ENCODE data around the gene PNLIPRP3.

Gene PNLIPRP3

DNA sequence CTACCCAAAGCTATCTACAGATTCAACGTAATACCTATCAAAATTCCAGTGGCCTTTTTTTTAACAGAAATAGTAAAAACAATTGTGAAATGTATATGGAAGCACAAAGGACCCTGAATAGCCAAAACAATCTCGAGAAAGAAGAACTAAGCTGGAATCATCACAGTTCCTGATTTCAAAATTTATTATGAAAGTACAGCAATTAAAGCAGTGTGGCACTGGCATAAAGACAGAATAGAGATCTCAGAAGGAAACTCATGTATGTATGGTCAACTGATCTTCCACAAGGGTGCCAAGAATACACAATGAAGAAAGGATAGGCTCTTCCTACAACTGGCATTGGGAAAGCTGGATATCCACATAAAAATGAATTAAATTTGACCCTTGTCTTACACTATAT, 23.2 kb downstream of the PNLIPRP3 start:
- DNase-seq (ENCODE audit: low read depth), result no peak
- H3K4me3 ChIP-seq (ENCODE audit: control insufficient read depth, low read depth, low read length), result no peak overlapping the region
- TF ChIP-seq, protein P1, sequence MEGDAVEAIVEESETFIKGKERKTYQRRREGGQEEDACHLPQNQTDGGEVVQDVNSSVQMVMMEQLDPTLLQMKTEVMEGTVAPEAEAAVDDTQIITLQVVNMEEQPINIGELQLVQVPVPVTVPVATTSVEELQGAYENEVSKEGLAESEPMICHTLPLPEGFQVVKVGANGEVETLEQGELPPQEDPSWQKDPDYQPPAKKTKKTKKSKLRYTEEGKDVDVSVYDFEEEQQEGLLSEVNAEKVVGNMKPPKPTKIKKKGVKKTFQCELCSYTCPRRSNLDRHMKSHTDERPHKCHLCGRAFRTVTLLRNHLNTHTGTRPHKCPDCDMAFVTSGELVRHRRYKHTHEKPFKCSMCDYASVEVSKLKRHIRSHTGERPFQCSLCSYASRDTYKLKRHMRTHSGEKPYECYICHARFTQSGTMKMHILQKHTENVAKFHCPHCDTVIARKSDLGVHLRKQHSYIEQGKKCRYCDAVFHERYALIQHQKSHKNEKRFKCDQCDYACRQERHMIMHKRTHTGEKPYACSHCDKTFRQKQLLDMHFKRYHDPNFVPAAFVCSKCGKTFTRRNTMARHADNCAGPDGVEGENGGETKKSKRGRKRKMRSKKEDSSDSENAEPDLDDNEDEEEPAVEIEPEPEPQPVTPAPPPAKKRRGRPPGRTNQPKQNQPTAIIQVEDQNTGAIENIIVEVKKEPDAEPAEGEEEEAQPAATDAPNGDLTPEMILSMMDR (IDR thresholded peaks at IDR 0.05; ENCODE audit: control insufficient read depth, insufficient read depth, low read depth, low read length, missing control alignments), result no peak

DNA sequence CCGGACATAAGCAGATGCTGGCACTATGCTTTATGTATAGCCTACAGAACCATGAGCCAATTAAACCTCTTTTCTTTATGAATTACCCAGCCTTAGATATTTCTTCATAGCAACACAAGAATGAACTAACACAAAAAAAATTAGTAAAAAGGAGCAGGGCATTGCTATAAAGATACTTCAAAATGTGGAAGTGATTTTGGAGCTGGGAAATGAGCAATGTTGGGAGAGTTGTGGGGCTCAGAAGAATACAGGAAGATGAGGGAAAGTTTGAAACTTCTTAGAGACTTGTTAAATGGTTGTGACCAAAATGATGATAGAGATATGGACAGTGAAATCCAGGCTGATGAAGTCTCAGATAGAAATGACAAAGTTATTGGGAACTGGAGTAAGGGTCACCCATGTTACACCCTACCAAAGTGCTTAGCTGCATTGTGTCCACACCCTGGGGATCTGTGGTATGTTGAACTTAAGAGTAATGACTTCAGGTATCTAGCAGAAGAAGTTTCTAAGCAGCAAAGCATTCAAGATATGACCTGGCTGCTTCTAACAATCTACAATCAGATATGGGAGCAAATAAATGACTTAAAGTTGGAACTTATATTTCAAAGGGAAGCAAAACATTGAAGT, 24.2 kb downstream of the PNLIPRP3 start:
- H3K4me3 ChIP-seq (ENCODE audit: control insufficient read depth, low read depth, low read length), result no peak overlapping the region
- no peak for DNase-seq (ENCODE audit: low read depth)
- TF ChIP-seq, protein P1 (IDR thresholded peaks at IDR 0.05; ENCODE audit: control insufficient read depth, insufficient read depth, low read depth, low read length, missing control alignments), result no peak

DNA sequence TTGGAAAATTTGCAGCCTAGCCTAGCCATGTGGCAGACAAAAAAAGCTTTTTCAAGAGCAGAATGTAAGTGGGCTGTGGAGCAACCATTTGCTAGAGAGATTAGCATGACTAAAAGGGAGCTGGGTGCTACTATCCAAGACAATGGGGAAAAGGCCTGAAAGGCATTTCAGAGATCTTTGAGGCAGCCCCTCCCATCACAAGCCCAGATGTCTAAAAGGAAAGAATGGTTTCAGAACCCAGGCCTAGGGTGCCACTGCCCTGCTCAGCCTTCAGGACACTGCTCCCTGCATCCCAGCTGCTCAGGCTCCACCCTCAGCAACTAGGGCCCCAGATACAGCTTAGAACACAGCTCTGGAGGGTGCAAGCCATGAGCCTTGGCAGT, 24.7 kb downstream of the PNLIPRP3 start:
- DNase-seq (ENCODE audit: low read depth), result no peak
- TF ChIP-seq, protein P1 (IDR thresholded peaks at IDR 0.05; ENCODE audit: control insufficient read depth, insufficient read depth, low read depth, low read length, missing control alignments), result no peak
- no peak overlapping the region for H3K4me3 ChIP-seq (ENCODE audit: control insufficient read depth, low read depth, low read length)

DNA sequence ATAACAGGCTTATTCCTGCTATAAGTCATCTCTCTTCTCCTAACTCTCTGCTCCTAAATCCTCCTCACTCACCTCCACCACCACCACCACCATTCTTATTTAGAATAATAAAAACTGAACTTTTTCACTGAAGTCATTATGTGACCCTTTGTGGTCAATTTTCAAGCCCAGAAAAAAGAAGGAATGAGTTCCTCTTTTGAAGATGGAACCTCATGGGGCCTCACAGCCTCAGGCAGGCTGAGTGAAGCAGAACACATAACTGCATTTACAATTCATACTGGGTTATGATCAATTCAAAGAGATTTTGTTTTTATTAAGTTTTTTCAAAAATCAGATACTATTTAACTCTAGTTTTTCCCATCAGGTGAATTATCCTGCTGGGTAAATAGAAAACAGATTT, 29.8 kb downstream of the PNLIPRP3 start:
- H3K4me3 ChIP-seq (ENCODE audit: control insufficient read depth, low read depth, low read length), result no peak overlapping the region
- no peak for DNase-seq (ENCODE audit: low read depth)
- TF ChIP-seq, protein P1 (IDR thresholded peaks at IDR 0.05; ENCODE audit: control insufficient read depth, insufficient read depth, low read depth, low read length, missing control alignments), result no peak

DNA sequence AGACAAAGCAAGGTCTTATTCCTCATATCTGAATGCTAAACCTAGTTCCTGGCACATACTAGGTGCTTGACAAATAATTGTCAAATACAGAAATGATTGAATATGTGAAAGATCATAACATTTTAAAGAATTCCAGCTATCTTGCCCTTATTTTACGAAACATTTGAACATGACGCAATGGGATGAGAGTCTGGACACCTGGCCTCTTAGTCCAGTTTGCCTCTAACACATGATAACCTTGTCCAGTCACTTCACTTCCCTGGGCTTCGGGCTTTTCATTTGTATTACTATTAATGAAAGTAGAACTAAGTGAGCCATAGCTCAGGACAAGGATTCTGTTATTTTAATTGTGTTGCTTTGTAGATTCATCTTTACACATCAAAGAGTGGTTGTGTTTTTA, 32.6 kb downstream of the PNLIPRP3 start:
- no peak for DNase-seq (ENCODE audit: low read depth)
- TF ChIP-seq, protein P1 (IDR thresholded peaks at IDR 0.05; ENCODE audit: control insufficient read depth, insufficient read depth, low read depth, low read length, missing control alignments), result no peak
- no peak overlapping the region for H3K4me3 ChIP-seq (ENCODE audit: control insufficient read depth, low read depth, low read length)

GRCh38 chr10:116461680-116462079, 34.0 kb downstream of the PNLIPRP3 start:
- TF ChIP-seq, protein P1 (IDR thresholded peaks at IDR 0.05; ENCODE audit: control insufficient read depth, insufficient read depth, low read depth, low read length, missing control alignments), result no peak
- no peak overlapping the region for H3K4me3 ChIP-seq (ENCODE audit: control insufficient read depth, low read depth, low read length)
- no peak for DNase-seq (ENCODE audit: low read depth)

GRCh38 chr10:116464257-116464656, 36.6 kb downstream of the PNLIPRP3 start:
- no peak for DNase-seq (ENCODE audit: low read depth)
- no peak overlapping the region for H3K4me3 ChIP-seq (ENCODE audit: control insufficient read depth, low read depth, low read length)
- TF ChIP-seq, protein P1 (IDR thresholded peaks at IDR 0.05; ENCODE audit: control insufficient read depth, insufficient read depth, low read depth, low read length, missing control alignments), result no peak

Measured in AG09309 (cell line).